22Rv1 (cell line): Measurements from ENCODE around the gene SH3PXD2A.

Experiments used
- ZFX ChIP-seq: fragments of 450-650 bp; IDR thresholded peaks from 2 replicates; pipeline ENCODE4 v1.6.1; 2017; ENCODE audit warnings: antibody characterized with exemption, borderline replicate concordance
- TF ChIP-seq, protein P1 (sequence below): fragments of 450-650 bp; IDR thresholded peaks from 2 replicates; pipeline ENCODE4 v1.5.1; 2017; ENCODE audit warnings: mild to moderate bottlenecking

DNA sequence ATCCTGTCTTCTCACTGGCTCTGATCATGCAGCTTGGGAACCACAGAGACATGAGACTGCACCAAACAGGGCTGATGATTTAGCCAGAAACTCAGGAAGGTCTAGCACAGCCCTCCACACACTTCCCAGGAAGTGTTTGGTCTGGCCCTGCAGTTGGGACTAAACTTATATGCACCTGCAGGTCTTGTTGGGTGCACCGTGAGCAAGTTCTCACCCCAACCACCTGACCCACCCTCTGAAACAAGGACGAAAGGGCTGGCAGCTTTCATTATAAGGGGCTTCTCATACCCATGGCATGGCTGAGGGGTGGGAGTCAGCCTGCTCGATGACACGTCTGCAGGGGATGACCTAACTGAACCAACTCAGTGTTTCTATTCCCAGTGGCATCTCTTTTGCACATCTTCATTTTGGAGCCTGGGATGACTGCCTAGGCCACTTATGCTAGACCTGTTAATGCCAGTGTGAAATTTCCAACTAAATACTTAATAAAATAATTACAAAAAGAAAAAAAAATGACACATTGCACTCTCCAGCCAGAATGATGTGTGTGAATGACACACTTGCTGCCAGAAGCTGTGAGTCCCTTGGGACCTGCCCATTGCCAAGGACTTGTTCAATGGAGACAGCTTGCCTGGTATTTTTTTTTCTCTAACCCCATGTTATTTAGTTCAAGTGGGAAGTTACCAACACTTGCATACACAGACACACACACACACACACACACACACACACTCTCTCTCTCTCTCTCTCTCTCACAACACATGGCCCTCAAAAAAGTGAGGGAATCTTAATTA lies 259.2 kb downstream of the SH3PXD2A start:
- TF ChIP-seq, protein P1, sequence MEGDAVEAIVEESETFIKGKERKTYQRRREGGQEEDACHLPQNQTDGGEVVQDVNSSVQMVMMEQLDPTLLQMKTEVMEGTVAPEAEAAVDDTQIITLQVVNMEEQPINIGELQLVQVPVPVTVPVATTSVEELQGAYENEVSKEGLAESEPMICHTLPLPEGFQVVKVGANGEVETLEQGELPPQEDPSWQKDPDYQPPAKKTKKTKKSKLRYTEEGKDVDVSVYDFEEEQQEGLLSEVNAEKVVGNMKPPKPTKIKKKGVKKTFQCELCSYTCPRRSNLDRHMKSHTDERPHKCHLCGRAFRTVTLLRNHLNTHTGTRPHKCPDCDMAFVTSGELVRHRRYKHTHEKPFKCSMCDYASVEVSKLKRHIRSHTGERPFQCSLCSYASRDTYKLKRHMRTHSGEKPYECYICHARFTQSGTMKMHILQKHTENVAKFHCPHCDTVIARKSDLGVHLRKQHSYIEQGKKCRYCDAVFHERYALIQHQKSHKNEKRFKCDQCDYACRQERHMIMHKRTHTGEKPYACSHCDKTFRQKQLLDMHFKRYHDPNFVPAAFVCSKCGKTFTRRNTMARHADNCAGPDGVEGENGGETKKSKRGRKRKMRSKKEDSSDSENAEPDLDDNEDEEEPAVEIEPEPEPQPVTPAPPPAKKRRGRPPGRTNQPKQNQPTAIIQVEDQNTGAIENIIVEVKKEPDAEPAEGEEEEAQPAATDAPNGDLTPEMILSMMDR, result no peak
- no peak for TF ChIP-seq ZFX
